ENCODE data around the gene EN1.

- TF ChIP-seq CTCF (IDR thresholded peaks at IDR 0.05; ENCODE audit: low read depth, low read length) (no peak), POLR2A (IDR thresholded peaks at IDR 0.05; ENCODE audit: extremely low read depth, insufficient read length) (no peak)
These were observed 45.7 kb upstream of the EN1 start for GRCh38 chr2:118893100-118893499.

Measured in NB4 (cell line).